Measurements from ENCODE around the gene EYA2. TPM values are rescaled to one million over a fixed set of nuclear protein-coding genes. Genes with fewer than 3 reads are reported as not detected.

The EYA2 gene
- total and polyA plus RNA-seq, 11 donors = 0.30 to 4.2 (median 0.70) TPM

GRCh38 chr20:47024461-47024937 lies 129.9 kb downstream of the EYA2 start:
- no peak overlapping the region for H3K27ac ChIP-seq
- peaks cover 0 to 4% (median 0%) of the 10 kb centered on the region in 12 donors for H3K4me1 ChIP-seq
- intact Hi-C loops (cut with DNase I) = no loop called here
- ATAC-seq (peak in 1 of 4 donors; percentile 11), DNase-seq (no peak)
- 52 to 76% (median 73%) methylated on average over 3 of the region's 3 CpGs for WGBS, 4 donors
- no peak overlapping the region for H3K4me3 ChIP-seq
- H3K36me3 ChIP-seq = no peaks in the 10 kb centered on the region
- no peaks in the 10 kb centered on the region for H3K27me3 ChIP-seq
- TF ChIP-seq CTCF (IDR thresholded peaks at IDR 0.05) = no peak
- TF ChIP-seq POLR2A (IDR thresholded peaks at IDR 0.05) = no peak
- peaks cover 0 to 10% (median 2%) of the 10 kb centered on the region in 12 donors for H3K9me3 ChIP-seq

GRCh38 chr20:47027042-47027441 lies 132.4 kb downstream of the EYA2 start:
- no peaks in the 10 kb centered on the region for H3K27me3 ChIP-seq
- H3K36me3 ChIP-seq = no peaks in the 10 kb centered on the region
- intact Hi-C loops (cut with DNase I) = no loop called here
- H3K4me1 ChIP-seq = peaks cover 0 to 7% (median 0%) of the 10 kb centered on the region in 12 donors
- 83 to 92% (median 86%) methylated on average over 4 of the region's 4 CpGs for WGBS, 4 donors
- DNase-seq (no peak), ATAC-seq (no peak)
- peaks cover 0 to 10% (median 2%) of the 10 kb centered on the region in 12 donors for H3K9me3 ChIP-seq
- no peak overlapping the region for H3K4me3 ChIP-seq
- no peak for TF ChIP-seq CTCF (IDR thresholded peaks at IDR 0.05)
- no peak for TF ChIP-seq POLR2A (IDR thresholded peaks at IDR 0.05)
- H3K27ac ChIP-seq = no peak overlapping the region

GRCh38 chr20:47027456-47027855 lies 132.8 kb downstream of the EYA2 start:
- H3K9me3 ChIP-seq = peaks cover 0 to 10% (median 2%) of the 10 kb centered on the region in 12 donors
- intact Hi-C loops (cut with DNase I) = no loop called here
- H3K4me1 ChIP-seq = peaks cover 0 to 7% (median 0%) of the 10 kb centered on the region in 12 donors
- WGBS, 4 donors = 85 to 91% (median 86%) methylated on average over 3 of the region's 3 CpGs
- no peaks in the 10 kb centered on the region for H3K27me3 ChIP-seq
- H3K36me3 ChIP-seq = no peaks in the 10 kb centered on the region
- ATAC-seq (no peak), DNase-seq (no peak)
- no peak for TF ChIP-seq POLR2A (IDR thresholded peaks at IDR 0.05)
- no peak for TF ChIP-seq CTCF (IDR thresholded peaks at IDR 0.05)
- H3K27ac ChIP-seq = no peak overlapping the region
- no peak overlapping the region for H3K4me3 ChIP-seq

GRCh38 chr20:47028487-47028886 lies 133.8 kb downstream of the EYA2 start:
- DNase-seq = no peak
- TF ChIP-seq CTCF (IDR thresholded peaks at IDR 0.05) (no peak), POLR2A (IDR thresholded peaks at IDR 0.05) (no peak)
- Histone ChIP-seq H3K27ac (no peak overlapping the region), H3K9me3 (peaks cover 0 to 12% (median 2%) of the 10 kb centered on the region in 12 donors), H3K4me3 (no peak overlapping the region), H3K4me1 (peaks cover 0 to 7% (median 0%) of the 10 kb centered on the region in 12 donors), H3K36me3 (no peaks in the 10 kb centered on the region), H3K27me3 (no peaks in the 10 kb centered on the region)
- no peak for ATAC-seq
- 93 to 100% (median 96%) methylated on average over 2 of the region's 2 CpGs for WGBS, 4 donors
- intact Hi-C loops (cut with DNase I) = no loop called here

All from heart left ventricle (tissue), 16 donors.